K562 (cell line): ENCODE results near the gene ZNF598. TPM values are rescaled to one million over a fixed set of nuclear protein-coding genes. Genes with fewer than 3 reads are reported as not detected.

ENCODE experiments used
- ATAC-seq: fragments of 200-7000 bp; cut with Tn5 transposase; 3 replicates; pipeline ENCODE4 v1.9.1; 2020; ENCODE audit warnings: moderate library complexity
- BruUV-seq: library from RNA; stranded (reverse); fragments of 400-500 nt; replicated peaks from 2 replicates; lab custom pipeline; 2021; lab: Mats Ljungman, UMichigan
- CTCF ChIA-PET: fragments of 300-600 bp; formaldehyde crosslinking; extraction: SDS; loops from one replicate; lab custom pipeline; 2021; ENCODE audit warnings: low intra/inter-chr PET ratio; lab: Yijun Ruan, JAX
- POLR2A ChIA-PET: fragments of 300-600, 350-650 bp; sonication (Branson Sonifier 250); formaldehyde crosslinking; extraction: SDS; loops from one replicate; lab custom pipeline; 2021; ENCODE audit warnings: antibody characterized with exemption, inconsistent platforms; lab: Yijun Ruan, JAX
- DNase-seq, 4 experiments: peaks; one replicate each; pipeline versions ENCODE4 v3.0.0 to v3.0.0-alpha.2; 2011 to 2018; ENCODE audit warnings: low spot score in 3 of 4, mixed read lengths in 3 of 4; ENCODE audit errors: extremely low read depth in 1 of 4
- FAIRE-seq: peaks from 2 replicates; lab custom pipeline; 2011; peaks lifted over from hg19 to GRCh38; lab: Jason Lieb, UNC
- H2AFZ ChIP-seq: 2 replicates; pipeline ENCODE4 v1.6.0; 2011; ENCODE audit warnings: low read depth, low read length, control low read depth, inconsistent platforms
- H3K27ac ChIP-seq: fragments of 200-600 bp; 3 replicates; pipeline ENCODE4 v1.8.0; 2011; ENCODE audit warnings: low read depth, mild to moderate bottlenecking, control low read depth, inconsistent platforms, low read length, moderate library complexity, mixed read lengths; ENCODE audit errors: extremely low read depth
- H3K27me3 ChIP-seq, 2 experiments: fragments of 300-600 bp in 1 of 2; 2 replicates in 1 of 2; 3 replicates in 1 of 2; pipeline versions ENCODE4 v1.6.0 to v1.8.0; 2011; ENCODE audit warnings: inconsistent platforms in 2 of 2, low read length in 2 of 2, mild to moderate bottlenecking in 1 of 2, mixed read lengths in 1 of 2, moderate library complexity in 1 of 2; ENCODE audit not compliant: control insufficient read depth in 2 of 2, insufficient read depth in 2 of 2
- H3K36me3 ChIP-seq: fragments of 300-600 bp; 3 replicates; pipeline ENCODE4 v1.8.0; 2011; ENCODE audit warnings: mild to moderate bottlenecking, low read length, inconsistent platforms; ENCODE audit not compliant: control insufficient read depth, insufficient read depth
- H3K4me1 ChIP-seq, 2 experiments: fragments of 200-600 bp in 1 of 2; replicated peaks in 1 of 2; 2 replicates in 1 of 2; 3 replicates in 1 of 2; pipeline versions ENCODE4 v1.5.1 to v1.8.0; 2011; ENCODE audit warnings: inconsistent platforms in 2 of 2, low read length in 2 of 2, mild to moderate bottlenecking in 1 of 2, mixed read lengths in 1 of 2, moderate library complexity in 1 of 2; ENCODE audit not compliant: control insufficient read depth in 2 of 2, insufficient read depth in 2 of 2
- H3K4me2 ChIP-seq: 2 replicates; pipeline ENCODE4 v1.6.1; 2011; ENCODE audit warnings: low read length, control low read depth, inconsistent platforms, mixed read lengths; ENCODE audit not compliant: insufficient read depth
- H3K4me3 ChIP-seq: fragments of 200-600 bp; sonication (generic), shearing (Covaris generic); 2 replicates; pipeline ENCODE4 v1.5.1; 2016; ENCODE audit warnings: control low read depth, inconsistent platforms
- H3K79me2 ChIP-seq: fragments of 200-600 bp; 3 replicates; pipeline ENCODE4 v1.8.0; 2011; ENCODE audit warnings: low read length, inconsistent platforms; ENCODE audit not compliant: control insufficient read depth, insufficient read depth
- H3K9ac ChIP-seq, 2 experiments: 2 replicates each; pipeline versions ENCODE4 v1.6.0 to v1.6.1; 2011; ENCODE audit warnings: low read depth in 2 of 2, low read length in 2 of 2, control low read depth in 1 of 2, inconsistent platforms in 1 of 2, mild to moderate bottlenecking in 1 of 2, mixed read lengths in 1 of 2; ENCODE audit not compliant: insufficient read depth in 1 of 2
- H3K9me1 ChIP-seq: one replicate; pipeline ENCODE4 v1.6.0; 2011; ENCODE audit warnings: inconsistent platforms, mild to moderate bottlenecking, low read length, moderate library complexity; ENCODE audit not compliant: control insufficient read depth, insufficient read depth
- H3K9me3 ChIP-seq: replicated peaks from 2 replicates; pipeline ENCODE4 v1.5.1; 2011; ENCODE audit warnings: low read depth, low read length, inconsistent platforms; ENCODE audit not compliant: control insufficient read depth, insufficient read depth
- H4K20me1 ChIP-seq: replicated peaks from 2 replicates; pipeline ENCODE4 v1.6.1; 2011; ENCODE audit warnings: low read length, inconsistent platforms, mixed read lengths; ENCODE audit not compliant: control insufficient read depth, insufficient read depth
- CHD2 ChIP-seq: IDR thresholded peaks from 2 replicates; pipeline ENCODE4 v1.6.1; 2011; ENCODE audit warnings: low read depth, low read length
- KDM2B ChIP-seq: fragments of 250-450 bp; sonication (Bioruptor Pico); IDR thresholded peaks from 2 replicates; pipeline ENCODE4 v1.8.0; 2021; ENCODE audit warnings: mild to moderate bottlenecking, moderate library complexity
- MYC ChIP-seq, 2 experiments: fragments of 250-450 bp in 1 of 2; sonication (Bioruptor Pico) in 1 of 2; IDR thresholded peaks; 2 replicates each; pipeline versions ENCODE4 v1.5.1 to v1.6.1; 2012 to 2021; ENCODE audit warnings: low read depth in 2 of 2, borderline replicate concordance in 1 of 2, improper control_type of control experiment in 1 of 2, low read length in 1 of 2, mild to moderate bottlenecking in 1 of 2, moderate library complexity in 1 of 2
- NFIC ChIP-seq: fragments of 450-650 bp; IDR thresholded peaks from 2 replicates; pipeline ENCODE4 v1.6.1; 2017; ENCODE audit warnings: mild to moderate bottlenecking, inconsistent platforms
- PCBP1 ChIP-seq: fragments of 200-400 bp; formaldehyde crosslinking; IDR thresholded peaks from 2 replicates; pipeline ENCODE4 v1.6.1; 2018; ENCODE audit warnings: mild to moderate bottlenecking, low read depth, low read length; ENCODE audit not compliant: poor library complexity, severe bottlenecking
- WGBS: fragments of 100-300 bp; shearing (Covaris generic); methylation state at CpG from one replicate; pipeline ENCODE4 v1.1.6; 2016; ENCODE audit warnings: low coverage, mixed read lengths; ENCODE audit not compliant: insufficient coverage; ENCODE audit errors: missing lambda C conversion rate; 5-methylcytosine and 5-hydroxymethylcytosine counted together
- in situ Hi-C: fragments of 300-500 bp; cut with MboI; formaldehyde crosslinking; loops from 4 replicates; pipeline ENCODE4 v1.15.0; 2018; ENCODE audit warnings: inconsistent platforms, mixed read lengths
- intact Hi-C: fragments of 100-400 bp; cut with micrococcal nuclease; formaldehyde crosslinking; loops from 2 replicates; pipeline ENCODE4 v1.14.2; 2022
- polyA plus RNA-seq, 8 experiments: library from polyadenylated mRNA; depleted of rRNA in 4 of 8; stranded (reverse) in 5 of 8; unstranded in 3 of 8; fragments of >200 nt; fragmentation: Nextera tagmentation in 2 of 8; fragmentation: Illumina TruSeq in 1 of 8; extraction: Ambion mirVana in 2 of 8; extraction: Trizol in 1 of 8; gene quantifications; 2 replicates each; pipeline versions ENCODE4 v1.2.1 to v1.2.3, GENCODE V29; 2011 to 2014; ENCODE audit warnings: inconsistent platforms in 1 of 8, missing spikeins in 1 of 8
- total RNA-seq, 7 experiments: library from RNA; depleted of rRNA in 6 of 7; stranded (reverse); fragments of >200 nt in 6 of 7; fragmentation: Illumina TruSeq in 2 of 7; extraction: Trizol in 2 of 7; gene quantifications; 2 replicates each; pipeline versions ENCODE4 v1.2.1 to v1.2.3, GENCODE V29; 2011 to 2021; ENCODE audit warnings: low replicate concordance in 1 of 7
- TF ChIP-seq, protein P1 (sequence below): sonication (generic); formaldehyde crosslinking; IDR thresholded peaks from 2 replicates; pipeline ENCODE4 v1.9.0; 2022; ENCODE audit warnings: mild to moderate bottlenecking, missing genetic modification reagents
- TF ChIP-seq, protein P2 (sequence below): fragments of 450-650 bp; formaldehyde crosslinking; IDR thresholded peaks from 2 replicates; pipeline ENCODE4 v1.4.0; 2020; ENCODE audit warnings: mild to moderate bottlenecking, moderate library complexity
- TF ChIP-seq, protein P3 (sequence below), 3 experiments: IDR thresholded peaks in 2 of 3; conservative IDR thresholded peaks in 1 of 3; 2 replicates each; pipeline ENCODE4 v1.5.1; 2011 to 2012; ENCODE audit warnings: low read length in 3 of 3, mild to moderate bottlenecking in 3 of 3, control low read depth in 2 of 3, improper control_type of control experiment in 1 of 3, inconsistent platforms in 1 of 3, low read depth in 1 of 3, mixed read lengths in 1 of 3, moderate library complexity in 1 of 3; ENCODE audit not compliant: insufficient read depth in 2 of 3
- TF ChIP-seq, protein P4 (sequence below): sonication (generic); formaldehyde crosslinking; IDR thresholded peaks from 2 replicates; pipeline ENCODE4 v1.8.1; 2023; ENCODE audit warnings: mild to moderate bottlenecking, missing genetic modification reagents

The ZNF598 gene
- total and polyA plus RNA-seq, 9 of the 15 experiments (the other 6 are each of a cell fraction or from before 2014, with no cell fraction given) = 0.11 to 115 (median 29.6) TPM

DNA sequence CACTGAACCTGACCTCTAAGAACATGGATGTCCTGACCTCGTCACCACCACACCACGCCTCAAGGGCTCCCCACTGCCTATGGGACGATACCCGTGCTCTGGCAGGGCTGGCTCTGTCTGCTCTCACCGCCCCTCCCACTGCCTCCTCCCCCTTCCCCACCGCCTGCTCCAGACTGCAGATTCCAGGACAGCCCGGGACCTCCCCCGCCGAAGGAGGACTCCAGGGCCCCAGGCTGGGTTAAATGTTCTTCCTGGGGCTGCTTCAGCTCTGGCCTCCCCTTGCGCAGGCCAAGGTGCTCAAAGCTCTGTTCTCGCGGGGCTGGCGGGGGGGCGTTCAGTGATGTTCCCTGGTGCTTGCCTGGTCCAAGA is 13.1 kb upstream of the ZNF598 start (continued):
- TF ChIP-seq CHD2 (peak; percentile 78; the same call in 1 of the 2 replicates), KDM2B (peak; percentile 40; the same call in 1 of the 2 replicates), PCBP1 (peak; percentile 21)
- TF ChIP-seq, protein P1, sequence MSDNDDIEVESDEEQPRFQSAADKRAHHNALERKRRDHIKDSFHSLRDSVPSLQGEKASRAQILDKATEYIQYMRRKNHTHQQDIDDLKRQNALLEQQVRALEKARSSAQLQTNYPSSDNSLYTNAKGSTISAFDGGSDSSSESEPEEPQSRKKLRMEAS = 0 out of 2 replicates have a peak, but pooled peaks have one; percentile 6
- TF ChIP-seq, protein P2, sequence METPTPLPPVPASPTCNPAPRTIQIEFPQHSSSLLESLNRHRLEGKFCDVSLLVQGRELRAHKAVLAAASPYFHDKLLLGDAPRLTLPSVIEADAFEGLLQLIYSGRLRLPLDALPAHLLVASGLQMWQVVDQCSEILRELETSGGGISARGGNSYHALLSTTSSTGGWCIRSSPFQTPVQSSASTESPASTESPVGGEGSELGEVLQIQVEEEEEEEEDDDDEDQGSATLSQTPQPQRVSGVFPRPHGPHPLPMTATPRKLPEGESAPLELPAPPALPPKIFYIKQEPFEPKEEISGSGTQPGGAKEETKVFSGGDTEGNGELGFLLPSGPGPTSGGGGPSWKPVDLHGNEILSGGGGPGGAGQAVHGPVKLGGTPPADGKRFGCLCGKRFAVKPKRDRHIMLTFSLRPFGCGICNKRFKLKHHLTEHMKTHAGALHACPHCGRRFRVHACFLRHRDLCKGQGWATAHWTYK (CRISPR knock-in tag) = no peak
- TF ChIP-seq, all 486 proteins: peak for 8

DNA sequence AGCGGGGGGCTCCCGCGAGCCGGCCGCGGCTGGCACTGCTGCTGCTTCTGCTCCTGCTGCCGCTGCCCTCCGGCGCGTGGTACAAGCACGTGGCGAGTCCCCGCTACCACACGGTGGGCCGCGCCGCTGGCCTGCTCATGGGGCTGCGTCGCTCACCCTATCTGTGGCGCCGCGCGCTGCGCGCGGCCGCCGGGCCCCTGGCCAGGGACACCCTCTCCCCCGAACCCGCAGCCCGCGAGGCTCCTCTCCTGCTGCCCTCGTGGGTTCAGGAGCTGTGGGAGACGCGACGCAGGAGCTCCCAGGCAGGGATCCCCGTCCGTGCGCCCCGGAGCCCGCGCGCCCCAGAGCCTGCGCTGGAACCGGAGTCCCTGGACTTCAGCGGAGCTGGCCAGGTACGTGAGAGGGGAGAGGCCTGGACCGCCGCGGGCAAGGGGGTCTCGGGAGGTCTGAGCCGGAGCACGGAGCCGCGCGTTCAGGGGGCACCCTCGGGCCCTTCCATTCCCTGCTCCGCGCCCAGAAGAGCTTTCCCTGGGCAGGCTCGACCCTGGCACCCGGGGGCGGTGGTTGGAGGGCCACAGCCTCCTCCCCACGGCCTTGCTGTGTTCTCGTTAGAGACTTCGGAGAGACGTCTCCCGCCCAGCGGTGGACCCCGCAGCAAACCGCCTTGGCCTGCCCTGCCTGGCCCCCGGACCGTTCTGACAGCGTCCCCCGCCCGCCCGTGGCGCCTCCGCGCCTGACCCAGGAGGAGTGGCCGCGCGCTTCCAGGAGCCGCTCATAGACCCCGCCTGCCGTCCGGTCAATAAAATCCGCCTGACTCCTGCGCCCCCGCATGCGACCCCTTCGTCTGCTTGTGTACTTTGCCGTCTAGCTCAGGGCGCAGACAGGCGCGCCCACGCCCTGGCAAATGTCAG is 10.6 kb upstream of the ZNF598 start:
- Histone ChIP-seq H3K9ac (peak overlapping the region in 1 of 2 experiments; percentile 77; a peak in 2 of 4 replicates), H2AFZ (peak overlapping the region; percentile 62; the same call in 1 of the 2 replicates), H3K36me3 (no peaks in the 10 kb centered on the region), H3K4me3 (peak overlapping the region; percentile 11), H3K27ac (no peak overlapping the region), H4K20me1 (no peaks in the 10 kb centered on the region), H3K4me1 (peaks cover 16 to 64% of the 10 kb centered on the region in 2 experiments; a peak in 4 of 5 replicates), H3K27me3 (no peaks in the 10 kb centered on the region), H3K79me2 (no peaks in the 10 kb centered on the region), H3K9me3 (no peaks in the 10 kb centered on the region), H3K9me1 (no peaks in the 10 kb centered on the region), H3K4me2 (no peak overlapping the region)
- DNase-seq (peak; percentile 32 to 54 (median 48)), ATAC-seq (0 out of 3 replicates have a peak, but pooled peaks have one; percentile 7), FAIRE-seq (no peak)
- no TSS peak for BruUV-seq
- in situ Hi-C loops (loop anchor here (5.0 kb wide), 1 partner anchor 122 kb away; no protein-coding TSS in a partner anchor), intact Hi-C loops (loop anchor here (5.0 kb wide), 1 partner anchor 247 kb away; the partner anchor contains the start of gene RNPS1)
- WGBS = 36% methylated on average over 53 of the region's 96 CpGs
- ChIA-PET CTCF (no interaction called here), POLR2A (interaction anchor here (0.6 to 1.0 kb wide), 5 partner anchors 17 to 134 kb away, joined by 3 to 4 read pairs (median 3); partner anchors contain the start of gene RPS2)
- TF ChIP-seq NFIC (peak; percentile 33; the same call in 1 of the 2 replicates), MYC (IDR thresholded peaks at IDR 0.05; ENCODE audit: low read depth, low read length) (peak; percentile 12; the same call in 1 of the 2 replicates), MYC (CRISPR knock-in tag; IDR thresholded peaks at IDR 0.05; ENCODE audit: borderline replicate concordance, low read depth) (no peak)
- TF ChIP-seq, protein P3, sequence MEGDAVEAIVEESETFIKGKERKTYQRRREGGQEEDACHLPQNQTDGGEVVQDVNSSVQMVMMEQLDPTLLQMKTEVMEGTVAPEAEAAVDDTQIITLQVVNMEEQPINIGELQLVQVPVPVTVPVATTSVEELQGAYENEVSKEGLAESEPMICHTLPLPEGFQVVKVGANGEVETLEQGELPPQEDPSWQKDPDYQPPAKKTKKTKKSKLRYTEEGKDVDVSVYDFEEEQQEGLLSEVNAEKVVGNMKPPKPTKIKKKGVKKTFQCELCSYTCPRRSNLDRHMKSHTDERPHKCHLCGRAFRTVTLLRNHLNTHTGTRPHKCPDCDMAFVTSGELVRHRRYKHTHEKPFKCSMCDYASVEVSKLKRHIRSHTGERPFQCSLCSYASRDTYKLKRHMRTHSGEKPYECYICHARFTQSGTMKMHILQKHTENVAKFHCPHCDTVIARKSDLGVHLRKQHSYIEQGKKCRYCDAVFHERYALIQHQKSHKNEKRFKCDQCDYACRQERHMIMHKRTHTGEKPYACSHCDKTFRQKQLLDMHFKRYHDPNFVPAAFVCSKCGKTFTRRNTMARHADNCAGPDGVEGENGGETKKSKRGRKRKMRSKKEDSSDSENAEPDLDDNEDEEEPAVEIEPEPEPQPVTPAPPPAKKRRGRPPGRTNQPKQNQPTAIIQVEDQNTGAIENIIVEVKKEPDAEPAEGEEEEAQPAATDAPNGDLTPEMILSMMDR (IDR thresholded peaks at IDR 0.05 in 2 of 3, conservative IDR thresholded peaks at IDR 0.05 in 1 of 3; ENCODE audit: insufficient read depth in 2 of 3, low read depth in 1 of 3, low read length in 3 of 3) = 0 out of 6 replicates have a peak, but pooled peaks of 1 of the 3 experiments have one; percentile 12
- TF ChIP-seq, protein P4, sequence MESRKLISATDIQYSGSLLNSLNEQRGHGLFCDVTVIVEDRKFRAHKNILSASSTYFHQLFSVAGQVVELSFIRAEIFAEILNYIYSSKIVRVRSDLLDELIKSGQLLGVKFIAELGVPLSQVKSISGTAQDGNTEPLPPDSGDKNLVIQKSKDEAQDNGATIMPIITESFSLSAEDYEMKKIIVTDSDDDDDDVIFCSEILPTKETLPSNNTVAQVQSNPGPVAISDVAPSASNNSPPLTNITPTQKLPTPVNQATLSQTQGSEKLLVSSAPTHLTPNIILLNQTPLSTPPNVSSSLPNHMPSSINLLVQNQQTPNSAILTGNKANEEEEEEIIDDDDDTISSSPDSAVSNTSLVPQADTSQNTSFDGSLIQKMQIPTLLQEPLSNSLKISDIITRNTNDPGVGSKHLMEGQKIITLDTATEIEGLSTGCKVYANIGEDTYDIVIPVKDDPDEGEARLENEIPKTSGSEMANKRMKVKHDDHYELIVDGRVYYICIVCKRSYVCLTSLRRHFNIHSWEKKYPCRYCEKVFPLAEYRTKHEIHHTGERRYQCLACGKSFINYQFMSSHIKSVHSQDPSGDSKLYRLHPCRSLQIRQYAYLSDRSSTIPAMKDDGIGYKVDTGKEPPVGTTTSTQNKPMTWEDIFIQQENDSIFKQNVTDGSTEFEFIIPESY = peak; percentile 99
